ENCODE results near the gene LILRB3.
"Not testable (repeated sequence)": the region's sequence is repeated elsewhere in the genome, so short reads cannot be mapped to it uniquely, and the experiment has no call there.

Gene LILRB3

GRCh38 chr19:54223277-54223936 lies 600 bp upstream of the LILRB3 start:
- H4K20me1 ChIP-seq (ENCODE audit: insufficient read depth, low read length); H3K79me2 ChIP-seq (ENCODE audit: insufficient read depth, low read length); H3K27ac ChIP-seq (ENCODE audit: low read depth, low read length, poor library complexity, severe bottlenecking); H3K4me2 ChIP-seq (ENCODE audit: low read length); H3K9me3 ChIP-seq (ENCODE audit: low read length); H3K4me3 ChIP-seq (ENCODE audit: low read depth, low read length, poor library complexity, severe bottlenecking); H3K27me3 ChIP-seq (ENCODE audit: insufficient read depth, low read length); H3K4me1 ChIP-seq (ENCODE audit: insufficient read depth, low read length, severe bottlenecking); H3K9ac ChIP-seq (ENCODE audit: low read length); H3F3A ChIP-seq (ENCODE audit: insufficient read depth, low read length); H2AFZ ChIP-seq (ENCODE audit: low read length); H3K9me2 ChIP-seq (ENCODE audit: low read depth, low read length): not testable (repeated sequence)
- H3K36me3 ChIP-seq (ENCODE audit: insufficient read depth, low read length), result peaks cover 11% of the 10 kb centered on the region

- not testable (repeated sequence) for H3K27ac ChIP-seq (ENCODE audit: low read depth, low read length, poor library complexity, severe bottlenecking); H4K20me1 ChIP-seq (ENCODE audit: insufficient read depth, low read length); H3K9ac ChIP-seq (ENCODE audit: low read length); H3F3A ChIP-seq (ENCODE audit: insufficient read depth, low read length); H3K4me3 ChIP-seq (ENCODE audit: low read depth, low read length, poor library complexity, severe bottlenecking); H2AFZ ChIP-seq (ENCODE audit: low read length); H3K4me1 ChIP-seq (ENCODE audit: insufficient read depth, low read length, severe bottlenecking); H3K79me2 ChIP-seq (ENCODE audit: insufficient read depth, low read length); H3K9me2 ChIP-seq (ENCODE audit: low read depth, low read length); H3K27me3 ChIP-seq (ENCODE audit: insufficient read depth, low read length); H3K9me3 ChIP-seq (ENCODE audit: low read length); H3K4me2 ChIP-seq (ENCODE audit: low read length)
- peaks cover 15% of the 10 kb centered on the region for H3K36me3 ChIP-seq (ENCODE audit: insufficient read depth, low read length)
These were observed 860 bp downstream of the LILRB3 start for GRCh38 chr19:54221947-54222346.

- H3K9me2 ChIP-seq (ENCODE audit: low read depth, low read length); H3K4me2 ChIP-seq (ENCODE audit: low read length); H3K27ac ChIP-seq (ENCODE audit: low read depth, low read length, poor library complexity, severe bottlenecking); H3K9ac ChIP-seq (ENCODE audit: low read length); H3F3A ChIP-seq (ENCODE audit: insufficient read depth, low read length); H2AFZ ChIP-seq (ENCODE audit: low read length); H4K20me1 ChIP-seq (ENCODE audit: insufficient read depth, low read length); H3K79me2 ChIP-seq (ENCODE audit: insufficient read depth, low read length); H3K4me3 ChIP-seq (ENCODE audit: low read depth, low read length, poor library complexity, severe bottlenecking); H3K27me3 ChIP-seq (ENCODE audit: insufficient read depth, low read length); H3K9me3 ChIP-seq (ENCODE audit: low read length); H3K4me1 ChIP-seq (ENCODE audit: insufficient read depth, low read length, severe bottlenecking): not testable (repeated sequence)
- peaks cover 34% of the 10 kb centered on the region for H3K36me3 ChIP-seq (ENCODE audit: insufficient read depth, low read length)
These were observed 3.1 kb downstream of the LILRB3 start for GRCh38 chr19:54219702-54220101.

GRCh38 chr19:54218960-54219661 lies 3.7 kb downstream of the LILRB3 start:
- Histone ChIP-seq H3F3A (ENCODE audit: insufficient read depth, low read length) (no peaks in the 10 kb centered on the region), H3K36me3 (ENCODE audit: insufficient read depth, low read length) (peaks cover 34% of the 10 kb centered on the region), H3K79me2 (ENCODE audit: insufficient read depth, low read length) (no peaks in the 10 kb centered on the region), H3K4me2 (ENCODE audit: low read length) (no peak overlapping the region), H3K4me1 (ENCODE audit: insufficient read depth, low read length, severe bottlenecking) (no peaks in the 10 kb centered on the region), H3K9ac (ENCODE audit: low read length) (no peak overlapping the region), H3K27me3 (ENCODE audit: insufficient read depth, low read length) (no peaks in the 10 kb centered on the region), H2AFZ (ENCODE audit: low read length) (no peak overlapping the region), H3K9me3 (ENCODE audit: low read length) (no peaks in the 10 kb centered on the region), H3K27ac (ENCODE audit: low read depth, low read length, poor library complexity, severe bottlenecking) (no peak overlapping the region), H3K9me2 (ENCODE audit: low read depth, low read length) (no peaks in the 10 kb centered on the region), H3K4me3 (ENCODE audit: low read depth, low read length, poor library complexity, severe bottlenecking) (no peak overlapping the region), H4K20me1 (ENCODE audit: insufficient read depth, low read length) (no peaks in the 10 kb centered on the region)
- no peak for TF ChIP-seq CTCF (IDR thresholded peaks at IDR 0.05; ENCODE audit: low read length)
- no peak for TF ChIP-seq EZH2 (IDR thresholded peaks at IDR 0.05; ENCODE audit: borderline replicate concordance, low read length)
